Mononuclear cell (primary cell): Measurements from ENCODE around the gene SEMA5A. TPM values are rescaled to one million over a fixed set of nuclear protein-coding genes. Genes with fewer than 3 reads are reported as not detected.
"Not testable (repeated sequence)": the region's sequence is repeated elsewhere in the genome, so short reads cannot be mapped to it uniquely, and the experiment has no call there.

Experiments used
- H3K27me3 ChIP-seq: 2 replicates; pipeline ENCODE4 v1.6.0; 2011; ENCODE audit warnings: low read length, control low read depth; ENCODE audit not compliant: insufficient read depth
- H3K4me1 ChIP-seq: 2 replicates; pipeline ENCODE4 v1.5.1; 2011; ENCODE audit warnings: mild to moderate bottlenecking, low read length, control low read depth; ENCODE audit not compliant: insufficient read depth
- H3K4me3 ChIP-seq: 2 replicates; pipeline ENCODE4 v1.5.1; 2011; ENCODE audit warnings: mild to moderate bottlenecking, low read length, moderate library complexity
- H3K9me3 ChIP-seq: 2 replicates; pipeline ENCODE4 v1.5.1; 2011; ENCODE audit warnings: low read depth, mild to moderate bottlenecking, control low read depth, low read length
- total RNA-seq: library from RNA; depleted of rRNA; stranded (reverse); fragments of >200 nt; gene quantifications from one replicate; pipeline ENCODE4 v1.2.3, GENCODE V29; 2012

Gene SEMA5A
- total RNA-seq, 1 donor: 0.84 TPM

DNA sequence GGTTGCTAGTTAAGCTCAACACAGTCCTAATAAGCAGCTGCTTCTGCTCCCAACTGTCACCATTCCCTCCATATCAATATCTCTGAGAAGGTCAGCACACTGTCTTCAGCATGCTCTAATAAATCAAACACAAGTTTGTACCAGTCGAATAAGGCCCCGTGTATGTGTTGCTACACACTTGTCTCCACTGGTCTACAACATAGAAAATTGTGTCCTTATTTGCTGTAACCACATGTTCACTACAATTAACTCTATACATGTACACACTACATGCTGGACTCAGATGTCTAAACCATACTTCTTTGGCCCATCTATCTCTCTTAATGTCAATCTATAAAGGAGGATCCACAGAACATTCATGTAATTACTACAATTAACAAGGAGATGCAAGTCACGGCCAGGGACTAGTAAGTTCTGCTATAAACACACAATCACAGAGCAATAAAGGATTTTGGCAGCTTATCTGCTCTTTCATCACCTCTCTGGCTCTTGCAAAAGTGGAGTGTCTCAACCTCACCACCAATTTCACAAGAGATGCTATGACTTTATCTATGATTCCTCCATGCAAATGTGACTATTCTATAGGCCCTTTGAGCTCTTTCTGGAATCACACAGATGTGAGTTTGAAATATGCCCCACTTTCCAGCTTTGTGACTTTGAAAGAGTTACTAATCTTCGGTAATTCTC, 143.9 kb downstream of the SEMA5A start:
- Histone ChIP-seq H3K4me1 (no peaks in the 10 kb centered on the region), H3K27me3 (no peaks in the 10 kb centered on the region), H3K9me3 (peaks cover 3% of the 10 kb centered on the region), H3K4me3 (no peak overlapping the region)

DNA sequence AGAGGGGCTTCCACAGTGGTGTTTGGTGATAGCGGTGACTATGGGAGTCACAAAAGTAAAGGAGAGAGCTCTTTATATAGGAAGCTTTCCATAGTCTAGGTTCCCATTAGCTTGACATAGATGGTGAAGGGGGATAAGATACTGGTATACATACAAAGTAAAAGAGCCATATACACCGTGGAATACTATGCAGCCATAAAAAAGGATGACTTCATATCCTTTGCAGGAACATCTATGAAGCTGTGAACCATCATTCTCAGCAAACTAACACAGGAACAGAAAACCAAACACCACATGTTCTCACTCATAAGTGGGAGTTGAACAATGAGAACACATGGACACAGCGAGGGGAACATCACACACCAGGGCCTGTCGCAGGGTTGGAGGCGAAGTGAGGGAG, 146.1 kb downstream of the SEMA5A start:
- H3K4me1 ChIP-seq, H3K4me3 ChIP-seq, H3K27me3 ChIP-seq, H3K9me3 ChIP-seq: not testable (repeated sequence)

DNA sequence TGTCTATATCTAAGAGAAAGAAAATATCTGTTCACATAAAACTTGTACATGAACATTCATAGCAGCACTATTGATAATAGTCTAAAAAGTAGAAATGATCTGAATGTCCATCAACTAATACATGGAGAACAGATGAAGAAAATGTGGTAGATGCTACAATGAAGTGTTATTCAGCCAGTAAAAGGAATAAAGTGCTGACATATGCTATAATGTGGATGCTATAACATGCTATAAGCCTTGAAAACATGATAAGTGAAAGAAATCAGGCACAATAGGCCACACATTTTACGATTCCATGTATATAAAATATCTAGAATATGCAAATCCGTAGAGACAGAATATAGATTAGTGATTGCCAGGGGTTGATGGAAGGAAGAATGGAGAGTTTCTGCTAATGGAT, 146.8 kb downstream of the SEMA5A start:
- Histone ChIP-seq H3K9me3 (peaks cover 3% of the 10 kb centered on the region), H3K4me3 (no peak overlapping the region), H3K4me1 (no peaks in the 10 kb centered on the region), H3K27me3 (no peaks in the 10 kb centered on the region)

DNA sequence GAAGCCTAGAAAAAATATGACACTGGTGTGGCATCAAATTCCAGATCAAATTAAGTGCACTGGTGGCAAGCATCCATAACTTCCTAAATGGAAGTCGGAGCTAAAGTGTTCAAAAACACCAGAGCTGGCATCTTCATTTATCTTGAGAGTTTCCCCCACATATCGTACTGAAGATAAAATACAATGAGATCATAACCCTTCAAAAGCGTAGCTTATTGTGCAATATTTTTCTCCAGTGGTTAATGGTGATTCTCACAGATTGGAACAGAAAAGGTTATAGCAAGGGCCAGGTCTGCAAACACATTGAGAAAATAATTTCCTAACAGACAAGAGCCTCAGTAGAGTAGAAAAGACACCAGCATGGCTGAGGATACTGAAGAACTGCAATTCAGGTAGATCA, 147.6 kb downstream of the SEMA5A start:
- Histone ChIP-seq H3K27me3 (no peaks in the 10 kb centered on the region), H3K4me1 (no peaks in the 10 kb centered on the region), H3K9me3 (peaks cover 3% of the 10 kb centered on the region), H3K4me3 (no peak overlapping the region)

DNA sequence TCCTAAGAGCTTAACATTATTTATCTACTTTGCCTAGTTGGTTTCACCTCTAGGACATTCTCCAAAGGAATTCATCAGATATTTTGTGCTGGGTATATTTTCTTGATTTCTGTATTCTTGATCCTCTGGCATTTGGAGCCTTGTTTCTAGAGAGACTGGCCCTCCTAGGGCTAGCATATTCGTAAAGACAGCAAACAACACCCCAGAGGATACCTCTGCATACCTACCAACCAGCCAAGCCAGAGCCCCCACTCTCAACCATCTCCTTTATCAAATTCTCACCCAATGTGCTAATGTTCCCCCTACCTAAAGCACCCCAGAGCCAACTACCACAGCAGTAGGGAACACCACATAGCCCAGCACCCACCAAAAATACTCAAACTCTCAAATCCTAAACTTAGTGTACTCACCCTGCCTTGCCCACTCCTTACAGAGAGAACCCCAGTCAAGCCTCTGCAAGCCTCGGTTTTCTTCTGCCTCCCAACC, 149.5 kb downstream of the SEMA5A start:
- Histone ChIP-seq H3K4me1 (no peaks in the 10 kb centered on the region), H3K27me3 (no peaks in the 10 kb centered on the region), H3K4me3 (no peak overlapping the region), H3K9me3 (peaks cover 3% of the 10 kb centered on the region)

DNA sequence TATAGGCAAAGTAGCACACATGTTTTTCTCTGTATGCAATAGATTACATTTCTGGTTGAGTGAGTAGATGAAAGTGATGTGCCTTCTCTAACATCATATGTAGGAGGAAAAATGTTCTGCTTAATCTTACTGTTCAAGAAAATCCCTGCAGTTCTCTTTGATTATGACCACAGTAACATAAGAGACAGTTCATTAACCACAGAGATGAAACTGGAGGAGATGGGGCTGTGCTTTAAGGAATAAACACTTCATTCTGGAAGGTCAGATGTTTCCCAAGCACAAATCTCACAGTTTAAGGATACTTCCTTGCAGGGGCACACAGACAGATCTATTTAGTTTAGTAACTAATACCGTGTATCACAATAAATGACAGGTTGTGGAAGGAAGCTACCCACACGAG, 150.2 kb downstream of the SEMA5A start:
- H3K9me3 ChIP-seq: no peaks in the 10 kb centered on the region
- no peak overlapping the region for H3K4me3 ChIP-seq
- no peaks in the 10 kb centered on the region for H3K27me3 ChIP-seq
- H3K4me1 ChIP-seq: no peaks in the 10 kb centered on the region

DNA sequence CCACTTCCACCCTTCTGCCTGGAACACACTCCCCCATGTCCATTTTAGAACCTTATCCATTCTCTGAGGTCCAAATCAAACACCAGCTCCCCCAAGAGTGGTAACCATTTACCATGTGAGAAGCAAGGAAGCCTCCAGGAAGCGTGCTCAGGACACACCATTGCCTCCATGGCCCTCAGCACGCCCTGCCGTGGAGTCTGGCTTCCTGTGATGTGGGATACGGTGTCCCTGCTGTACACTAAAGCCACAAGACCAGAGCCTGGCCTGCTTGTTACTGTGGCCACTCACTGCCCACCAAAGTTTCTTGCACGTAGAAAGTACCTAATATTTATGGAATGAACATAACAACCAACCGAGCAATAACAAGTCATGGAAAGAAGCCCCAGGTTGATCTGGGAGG, 151.7 kb downstream of the SEMA5A start:
- Histone ChIP-seq H3K27me3 (no peaks in the 10 kb centered on the region), H3K4me1 (no peaks in the 10 kb centered on the region), H3K9me3 (no peaks in the 10 kb centered on the region), H3K4me3 (no peak overlapping the region)

DNA sequence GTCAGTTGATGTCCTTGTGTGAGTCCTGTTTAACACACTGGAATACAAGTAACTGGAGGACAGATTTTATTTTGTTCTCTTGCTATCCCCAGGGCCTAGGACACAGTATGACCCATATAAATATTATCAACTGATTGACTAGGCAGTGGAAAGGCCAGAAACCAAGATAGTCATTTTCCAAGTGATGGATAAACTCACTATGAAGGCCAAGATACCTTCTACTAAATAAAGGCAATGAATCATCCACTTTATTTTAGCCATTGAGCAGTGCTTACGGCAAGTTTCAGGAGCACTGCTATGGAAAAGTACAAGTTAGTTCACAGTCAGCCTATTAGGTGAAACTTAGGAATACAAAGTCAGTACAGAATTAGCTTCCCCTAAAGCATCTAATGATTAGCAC, 153.2 kb downstream of the SEMA5A start:
- no peaks in the 10 kb centered on the region for H3K4me1 ChIP-seq
- no peaks in the 10 kb centered on the region for H3K27me3 ChIP-seq
- H3K4me3 ChIP-seq: no peak overlapping the region
- no peaks in the 10 kb centered on the region for H3K9me3 ChIP-seq

DNA sequence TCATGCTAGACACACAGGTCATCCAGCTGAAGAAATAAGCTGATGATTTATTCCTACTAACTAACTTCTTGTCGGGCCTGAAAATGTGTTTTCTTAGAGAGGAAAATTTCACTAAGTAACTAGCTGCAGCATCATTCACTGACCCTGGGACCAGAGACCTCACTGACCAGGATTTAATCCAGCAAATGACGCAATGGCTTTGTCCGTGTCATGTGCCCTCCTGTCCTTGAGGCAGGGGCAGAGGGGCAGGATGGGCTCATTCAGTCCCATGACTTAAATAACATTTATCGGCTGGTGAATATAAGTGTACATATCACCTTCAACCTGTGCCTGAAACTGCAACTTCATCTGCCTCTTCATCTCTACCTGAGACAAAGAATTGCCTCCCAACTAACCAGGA, 154.8 kb downstream of the SEMA5A start:
- Histone ChIP-seq H3K4me3 (no peak overlapping the region), H3K27me3 (no peaks in the 10 kb centered on the region), H3K4me1 (no peaks in the 10 kb centered on the region), H3K9me3 (no peaks in the 10 kb centered on the region)

DNA sequence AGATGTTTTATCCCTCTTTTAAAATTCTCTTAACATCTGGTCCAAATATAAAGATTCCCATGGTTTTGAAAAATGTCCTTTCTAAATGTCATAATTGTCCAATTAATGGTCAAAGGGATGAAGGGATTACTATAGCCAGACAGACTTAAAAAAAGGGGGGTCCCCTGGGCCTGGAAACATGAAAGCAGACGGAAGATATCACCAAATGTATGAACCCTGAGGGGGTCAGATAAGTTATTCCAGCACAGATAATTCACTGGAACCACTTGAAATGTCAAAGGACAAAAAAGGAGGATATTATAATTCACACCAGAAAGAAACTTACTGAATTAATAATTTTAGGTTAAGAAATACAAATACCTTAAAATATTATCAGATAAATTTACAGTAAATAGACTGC, 155.8 kb downstream of the SEMA5A start:
- Histone ChIP-seq H3K4me1 (no peaks in the 10 kb centered on the region), H3K27me3 (no peaks in the 10 kb centered on the region), H3K4me3 (no peak overlapping the region), H3K9me3 (no peaks in the 10 kb centered on the region)

DNA sequence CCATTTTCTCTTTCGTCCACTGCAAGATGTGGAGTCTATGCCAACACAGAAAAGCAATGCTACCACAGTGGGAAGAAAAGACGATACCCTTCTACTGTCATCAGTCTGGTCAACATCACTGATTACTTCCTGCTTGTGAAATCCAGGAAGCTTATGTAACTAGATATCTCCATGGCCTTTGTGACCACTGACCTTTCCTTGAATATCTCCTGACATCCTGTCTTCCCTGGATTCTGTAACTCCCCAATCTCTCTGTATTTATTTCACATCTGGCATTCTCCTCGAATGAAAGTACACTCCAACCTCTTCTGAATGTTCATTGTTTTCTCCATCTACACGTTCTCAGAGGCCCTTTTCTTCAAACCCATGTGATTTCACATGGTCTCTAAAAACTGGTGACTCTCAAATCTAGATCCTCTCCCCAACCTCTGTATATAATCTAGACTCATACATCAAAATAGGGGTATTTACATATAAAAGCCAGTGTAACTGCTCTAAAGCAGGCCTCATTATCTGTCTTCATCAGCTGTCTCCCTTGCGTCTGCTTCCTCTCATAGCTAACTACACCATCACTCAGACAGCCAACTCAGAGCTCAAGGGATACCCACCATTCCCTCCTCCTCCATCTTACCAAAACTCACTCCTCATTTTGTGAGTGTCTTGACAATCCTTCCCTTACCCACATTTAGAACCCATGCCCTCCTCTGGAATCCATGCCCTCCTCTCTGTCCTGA, 156.8 kb downstream of the SEMA5A start:
- Histone ChIP-seq H3K4me3 (no peak overlapping the region), H3K4me1 (no peaks in the 10 kb centered on the region), H3K27me3 (no peaks in the 10 kb centered on the region), H3K9me3 (no peaks in the 10 kb centered on the region)

DNA sequence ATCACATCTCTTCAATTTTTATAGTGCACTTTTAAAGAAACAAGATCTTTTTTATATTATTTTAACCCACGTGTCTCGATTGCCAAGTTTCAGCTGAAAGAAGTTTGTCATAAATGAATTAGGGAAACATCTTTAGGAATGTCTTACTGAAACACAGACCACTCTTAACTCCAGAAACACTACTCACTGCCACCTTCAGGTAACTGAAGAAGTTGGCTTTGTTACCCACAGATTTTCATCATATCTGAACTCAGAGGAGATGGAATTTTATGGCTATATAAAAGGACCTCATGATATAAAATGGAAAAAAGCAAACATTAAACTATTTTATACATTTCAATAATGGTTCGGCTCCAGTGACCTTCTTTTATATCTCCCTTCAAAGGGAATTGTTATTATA, 158.0 kb downstream of the SEMA5A start:
- Histone ChIP-seq H3K27me3 (no peaks in the 10 kb centered on the region), H3K9me3 (no peaks in the 10 kb centered on the region), H3K4me3 (no peak overlapping the region), H3K4me1 (no peaks in the 10 kb centered on the region)

DNA sequence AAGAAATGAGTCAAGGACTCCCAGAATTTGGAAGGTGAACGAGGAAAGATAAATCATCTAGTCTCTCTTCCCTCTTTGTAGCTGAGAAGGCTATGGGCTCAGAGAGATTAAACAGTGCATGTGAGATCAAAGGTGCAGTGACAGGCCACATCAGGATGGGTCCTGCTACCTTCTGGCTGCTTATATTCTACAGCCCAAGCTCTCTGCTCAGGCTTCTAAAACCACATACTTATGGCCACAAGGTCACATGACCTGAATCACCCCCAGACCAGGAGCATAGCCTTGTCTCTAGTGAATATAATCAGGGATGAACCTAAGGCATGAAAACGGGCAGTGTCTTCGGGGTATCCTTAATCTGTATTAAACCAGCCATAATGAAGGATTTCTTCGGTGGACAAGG, 158.9 kb downstream of the SEMA5A start:
- Histone ChIP-seq H3K4me1 (no peaks in the 10 kb centered on the region), H3K9me3 (no peaks in the 10 kb centered on the region), H3K4me3 (no peak overlapping the region), H3K27me3 (no peaks in the 10 kb centered on the region)

DNA sequence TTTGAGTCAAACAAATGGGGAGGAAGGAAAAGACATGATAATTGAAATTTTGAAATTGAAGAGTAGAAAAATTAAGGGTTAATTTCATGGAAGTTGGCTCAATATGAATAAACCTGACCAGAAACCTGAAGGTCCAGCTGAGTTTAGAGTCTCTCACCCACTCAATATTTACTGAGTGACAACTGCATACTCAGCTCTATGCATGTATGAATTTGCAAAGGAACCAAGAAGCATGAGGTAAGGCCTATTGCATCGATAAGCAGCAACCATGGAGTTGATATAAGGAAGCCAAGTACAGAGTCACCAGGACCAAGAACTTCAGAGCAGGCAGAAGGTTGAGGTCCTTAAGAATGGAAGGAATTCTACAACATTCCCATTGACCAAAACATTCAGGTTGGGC, 163.4 kb downstream of the SEMA5A start:
- no peaks in the 10 kb centered on the region for H3K27me3 ChIP-seq
- H3K4me3 ChIP-seq: no peak overlapping the region
- H3K9me3 ChIP-seq: no peaks in the 10 kb centered on the region
- H3K4me1 ChIP-seq: no peaks in the 10 kb centered on the region

DNA sequence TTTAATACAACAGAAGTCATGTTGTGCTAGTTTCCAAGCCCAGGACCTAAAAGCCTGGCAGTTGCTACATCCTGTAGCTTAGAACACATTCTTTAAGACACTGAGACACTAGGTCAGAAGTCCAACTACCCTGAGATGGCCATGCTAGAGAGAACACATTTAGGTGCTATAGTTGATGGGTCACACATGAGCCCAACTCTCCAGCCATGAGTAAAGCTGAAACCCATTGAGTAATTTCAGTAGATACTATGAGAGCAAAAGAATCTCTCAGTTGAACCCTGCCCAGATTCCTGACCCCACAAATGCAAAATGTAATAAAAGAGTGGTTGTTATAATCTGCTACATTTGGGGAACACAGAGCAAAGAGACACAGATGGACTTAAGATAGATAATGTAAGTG, 164.4 kb downstream of the SEMA5A start:
- H3K27me3 ChIP-seq: no peaks in the 10 kb centered on the region
- H3K4me3 ChIP-seq: no peak overlapping the region
- H3K4me1 ChIP-seq: no peaks in the 10 kb centered on the region
- H3K9me3 ChIP-seq: no peaks in the 10 kb centered on the region

DNA sequence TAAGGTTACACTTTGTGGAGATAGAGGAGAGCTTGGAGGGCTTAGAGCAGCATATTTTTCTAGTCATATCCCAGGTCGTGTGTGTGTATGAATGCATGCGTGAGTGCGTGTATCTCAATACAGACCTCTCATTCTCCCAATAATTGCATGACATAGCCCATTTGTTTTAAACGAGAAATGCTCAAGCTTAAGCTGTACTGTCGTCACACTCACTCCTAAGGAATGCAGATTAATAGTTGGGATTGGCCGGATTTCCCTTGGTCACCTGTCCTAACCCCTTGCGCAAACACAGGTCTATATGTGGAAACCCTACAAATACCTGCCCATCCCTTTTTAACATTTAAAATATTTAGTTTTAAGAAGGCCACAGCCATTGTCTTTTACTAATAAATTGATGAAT, 165.8 kb downstream of the SEMA5A start:
- Histone ChIP-seq H3K9me3 (no peaks in the 10 kb centered on the region), H3K4me3 (no peak overlapping the region), H3K4me1 (no peaks in the 10 kb centered on the region), H3K27me3 (no peaks in the 10 kb centered on the region)
